VCaP (cell line): Measurements from ENCODE around the gene ASIP.
"Not testable (repeated sequence)": the region's sequence is repeated elsewhere in the genome, so short reads cannot be mapped to it uniquely, and the experiment has no call there.

Experiments
- H3K27ac ChIP-seq: fragments of 450-650 bp; 2 replicates; pipeline ENCODE4 v1.5.1; 2017
- TF ChIP-seq, protein P1 (sequence below): fragments of 450-650 bp; conservative IDR thresholded peaks from 2 replicates; pipeline ENCODE4 v1.5.1; 2017; ENCODE audit warnings: mild to moderate bottlenecking, moderate library complexity

Gene ASIP, protein sequence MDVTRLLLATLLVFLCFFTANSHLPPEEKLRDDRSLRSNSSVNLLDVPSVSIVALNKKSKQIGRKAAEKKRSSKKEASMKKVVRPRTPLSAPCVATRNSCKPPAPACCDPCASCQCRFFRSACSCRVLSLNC

DNA sequence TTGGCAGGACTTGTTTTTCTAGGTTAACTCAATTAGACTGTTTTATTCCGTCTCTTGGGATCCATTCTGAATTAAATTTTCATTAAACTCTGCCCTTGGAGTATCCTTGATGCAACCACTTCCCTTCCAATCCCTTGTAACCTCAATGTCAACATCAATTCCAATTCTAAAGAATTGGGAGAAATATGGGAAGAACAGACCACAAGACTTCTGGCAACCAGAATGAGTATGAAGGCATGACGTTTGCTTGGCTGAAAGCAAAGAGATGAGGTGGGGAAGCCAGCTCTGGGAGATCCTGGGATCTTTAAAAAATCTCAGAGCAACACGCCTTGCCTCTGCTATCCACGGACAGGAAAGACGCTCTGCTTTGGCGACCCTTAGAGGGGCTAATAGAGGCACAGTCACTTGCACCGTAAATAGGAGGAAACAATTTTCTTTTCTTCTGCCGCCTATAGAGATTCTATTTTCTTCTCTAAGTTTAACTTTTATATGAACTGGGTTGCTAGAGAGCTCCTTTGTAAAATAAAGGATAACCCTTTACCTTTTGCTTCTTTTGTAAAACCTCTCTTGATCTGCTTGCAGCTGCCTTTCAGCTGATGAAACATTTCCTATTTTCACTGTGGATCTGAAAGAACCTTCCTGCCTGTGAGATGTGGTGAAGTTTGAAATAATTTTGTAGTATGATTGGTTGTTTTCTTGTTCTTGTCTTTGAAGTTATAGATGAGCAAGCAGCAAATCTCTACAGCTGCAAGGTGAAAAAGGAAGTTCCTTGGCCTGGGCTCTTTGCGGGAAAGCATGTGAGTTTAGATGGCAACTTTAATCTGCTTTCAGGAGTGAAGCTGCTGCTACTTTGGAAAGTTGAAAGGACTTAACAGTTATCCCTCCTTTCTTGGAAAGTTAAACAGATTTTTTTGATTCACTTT is at the start of gene ASIP:
TSS of gene ASIP (plus strand) at position 731 of the 923 bp plus-strand sequence. CDS start 18,952 bp downstream, outside the sequence.
- no peak within 1 kb of the TSS for H3K27ac ChIP-seq
- TF ChIP-seq, protein P1, sequence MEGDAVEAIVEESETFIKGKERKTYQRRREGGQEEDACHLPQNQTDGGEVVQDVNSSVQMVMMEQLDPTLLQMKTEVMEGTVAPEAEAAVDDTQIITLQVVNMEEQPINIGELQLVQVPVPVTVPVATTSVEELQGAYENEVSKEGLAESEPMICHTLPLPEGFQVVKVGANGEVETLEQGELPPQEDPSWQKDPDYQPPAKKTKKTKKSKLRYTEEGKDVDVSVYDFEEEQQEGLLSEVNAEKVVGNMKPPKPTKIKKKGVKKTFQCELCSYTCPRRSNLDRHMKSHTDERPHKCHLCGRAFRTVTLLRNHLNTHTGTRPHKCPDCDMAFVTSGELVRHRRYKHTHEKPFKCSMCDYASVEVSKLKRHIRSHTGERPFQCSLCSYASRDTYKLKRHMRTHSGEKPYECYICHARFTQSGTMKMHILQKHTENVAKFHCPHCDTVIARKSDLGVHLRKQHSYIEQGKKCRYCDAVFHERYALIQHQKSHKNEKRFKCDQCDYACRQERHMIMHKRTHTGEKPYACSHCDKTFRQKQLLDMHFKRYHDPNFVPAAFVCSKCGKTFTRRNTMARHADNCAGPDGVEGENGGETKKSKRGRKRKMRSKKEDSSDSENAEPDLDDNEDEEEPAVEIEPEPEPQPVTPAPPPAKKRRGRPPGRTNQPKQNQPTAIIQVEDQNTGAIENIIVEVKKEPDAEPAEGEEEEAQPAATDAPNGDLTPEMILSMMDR = no peak

DNA sequence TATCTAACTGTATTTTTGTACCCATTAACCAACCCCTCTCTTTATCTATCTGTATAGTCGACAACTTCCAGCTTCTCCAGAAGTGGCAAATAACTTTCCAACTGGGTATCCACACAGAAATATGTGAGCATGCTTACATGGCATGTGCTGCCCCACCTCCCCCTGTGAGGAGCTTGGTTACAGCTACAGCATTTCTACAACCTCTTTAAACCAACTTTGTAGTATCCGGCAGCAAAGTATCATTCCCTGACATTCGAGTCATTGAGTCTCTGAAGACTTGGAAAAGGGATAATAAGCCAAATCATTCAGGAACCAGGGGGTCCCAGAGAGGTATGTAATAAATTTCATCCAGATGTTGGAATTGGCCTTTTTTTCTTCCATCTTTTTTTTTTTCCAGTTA is 48.2 kb upstream of the ASIP start:
- TF ChIP-seq, protein P1 = no peak
- H3K27ac ChIP-seq = no peak overlapping the region

DNA sequence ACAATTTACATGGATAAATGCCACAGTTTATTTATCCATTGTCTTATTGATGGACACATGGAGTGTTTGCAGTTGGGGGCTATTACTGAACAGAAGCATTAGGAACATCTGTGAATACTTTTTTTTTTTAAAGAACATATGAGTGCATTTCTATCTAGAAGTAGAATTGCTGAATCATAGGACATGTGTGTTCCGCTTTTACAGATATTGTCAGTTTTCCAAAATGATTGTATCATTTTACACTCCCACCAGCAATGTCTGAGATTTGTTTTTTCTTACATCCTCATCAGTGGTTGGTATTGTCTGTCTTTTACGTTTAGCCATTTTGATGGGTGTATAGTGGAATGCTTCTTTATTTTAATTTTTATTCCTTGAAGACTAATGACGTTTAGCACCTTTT is 42.0 kb upstream of the ASIP start:
- TF ChIP-seq, protein P1 = no peak
- H3K27ac ChIP-seq = no peak overlapping the region

DNA sequence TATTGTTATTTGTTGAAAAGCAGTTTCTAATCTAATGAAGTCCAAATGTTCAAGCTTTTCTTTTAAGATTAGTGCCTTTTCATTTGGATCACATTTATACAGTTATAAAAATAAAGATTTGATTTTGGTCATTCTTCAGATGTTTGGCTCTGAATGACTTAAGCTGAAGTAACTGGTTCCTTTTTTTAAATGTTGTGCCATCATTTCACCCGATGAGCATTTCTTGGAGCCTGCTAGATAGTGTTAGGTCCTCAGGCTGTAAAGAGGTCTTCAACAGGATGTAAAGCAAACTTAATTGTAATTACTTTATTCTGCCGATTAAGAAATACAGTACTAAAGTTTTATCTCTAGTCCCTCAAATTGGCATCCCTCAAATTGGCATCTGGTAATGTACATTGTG is 41.2 kb upstream of the ASIP start:
- H3K27ac ChIP-seq = no peak overlapping the region
- TF ChIP-seq, protein P1 = no peak

DNA sequence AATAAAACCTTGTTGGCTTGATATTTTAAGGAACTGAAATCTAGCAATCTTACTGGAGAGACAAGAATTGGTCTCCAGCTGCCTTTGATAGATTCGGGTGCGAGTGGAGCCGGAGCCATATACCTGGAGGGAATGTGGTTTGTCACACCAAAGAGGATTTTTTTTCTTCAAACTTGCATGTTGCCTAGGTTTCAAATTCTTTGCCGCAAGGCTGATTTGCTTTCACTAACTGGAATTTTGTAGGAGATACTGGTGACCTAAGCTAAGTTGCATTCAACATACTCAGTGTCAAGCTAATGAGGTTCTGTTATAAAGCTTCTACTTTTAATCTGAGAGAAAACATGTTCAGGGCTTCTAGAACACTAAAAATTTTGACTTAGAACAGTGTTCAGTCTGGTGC is 39.7 kb upstream of the ASIP start:
- TF ChIP-seq, protein P1 = no peak
- no peak overlapping the region for H3K27ac ChIP-seq

DNA sequence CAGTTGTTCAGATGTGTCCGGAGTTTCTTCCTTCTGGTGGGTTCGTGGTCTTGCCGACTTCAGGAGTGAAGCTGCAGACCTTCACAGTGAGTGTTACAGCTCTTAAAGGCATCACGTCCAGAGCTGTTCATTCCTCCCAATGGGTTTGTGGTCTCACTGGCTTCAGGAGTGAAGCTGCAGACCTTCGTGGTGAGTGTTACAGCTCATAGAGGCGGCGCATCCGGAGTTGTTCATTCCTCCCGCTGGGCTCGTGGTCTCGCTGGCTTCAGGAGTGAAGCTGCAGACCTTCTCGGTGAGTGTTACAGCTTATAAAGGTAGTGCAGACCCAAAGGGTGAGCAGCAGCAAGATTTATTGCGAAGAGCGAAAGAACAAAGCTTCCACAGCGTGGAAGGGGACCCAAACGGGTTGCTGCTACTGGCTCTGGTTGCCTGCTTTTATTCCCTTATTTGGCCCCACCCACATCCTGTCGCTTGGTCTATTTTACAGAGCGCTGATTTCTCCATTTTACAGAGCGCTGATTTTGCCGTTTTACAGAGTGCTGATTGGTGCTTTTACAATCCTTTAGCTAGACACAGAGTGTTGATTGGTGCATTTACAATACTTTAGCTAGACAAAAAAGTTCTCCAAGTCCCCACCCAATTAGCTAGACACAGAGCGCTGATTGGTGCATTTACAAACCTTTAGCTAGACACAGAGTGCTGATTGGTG is 35.9 kb upstream of the ASIP start:
- not testable (repeated sequence) for H3K27ac ChIP-seq

DNA sequence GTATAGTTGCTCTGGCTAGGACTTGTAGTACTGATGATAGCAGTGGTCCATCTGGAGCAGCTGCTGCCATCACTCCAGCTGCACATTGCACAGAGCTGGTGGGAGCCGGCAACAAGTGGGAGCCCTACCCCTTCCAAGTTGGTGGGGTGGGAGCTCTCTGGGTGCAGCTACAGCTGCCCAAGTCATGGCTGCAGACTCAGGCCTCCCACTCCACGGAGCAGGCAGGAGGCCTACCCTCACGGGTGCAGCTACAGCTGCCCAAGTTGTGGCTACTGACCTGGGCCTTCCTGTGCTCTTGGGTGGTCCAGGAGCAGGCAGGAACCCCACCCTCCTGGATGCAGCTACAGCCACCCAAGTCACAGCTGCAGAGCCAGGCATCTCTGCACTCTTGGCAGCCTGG is 32.1 kb upstream of the ASIP start:
- TF ChIP-seq, protein P1 = no peak
- no peak overlapping the region for H3K27ac ChIP-seq
